ENCODE measurements around the gene FOXP4.

The FOXP4 gene

GRCh38 chr6:41545247-41545702 is 906 bp upstream of the FOXP4 start:
- H3F3A ChIP-seq (ENCODE audit: insufficient read depth, low read length): no peaks in the 10 kb centered on the region
- H3K4me3 ChIP-seq (ENCODE audit: low read depth, low read length, poor library complexity, severe bottlenecking): peak overlapping the region; percentile 69
- no peaks in the 10 kb centered on the region; the same call in 1 of the 2 replicates for H3K27me3 ChIP-seq (ENCODE audit: insufficient read depth, low read length)
- H4K20me1 ChIP-seq (ENCODE audit: insufficient read depth, low read length): no peaks in the 10 kb centered on the region
- H3K9ac ChIP-seq (ENCODE audit: low read length): peak overlapping the region; percentile 82
- no peaks in the 10 kb centered on the region for H3K79me2 ChIP-seq (ENCODE audit: insufficient read depth, low read length)
- peaks cover 26% of the 10 kb centered on the region for H3K4me1 ChIP-seq (ENCODE audit: insufficient read depth, low read length, severe bottlenecking)
- H3K9me2 ChIP-seq (ENCODE audit: low read depth, low read length): no peaks in the 10 kb centered on the region
- H3K4me2 ChIP-seq (ENCODE audit: low read length): peak overlapping the region; percentile 96
- no peak for TF ChIP-seq EZH2 (IDR thresholded peaks at IDR 0.05; ENCODE audit: borderline replicate concordance, low read length)
- TF ChIP-seq, protein P1, sequence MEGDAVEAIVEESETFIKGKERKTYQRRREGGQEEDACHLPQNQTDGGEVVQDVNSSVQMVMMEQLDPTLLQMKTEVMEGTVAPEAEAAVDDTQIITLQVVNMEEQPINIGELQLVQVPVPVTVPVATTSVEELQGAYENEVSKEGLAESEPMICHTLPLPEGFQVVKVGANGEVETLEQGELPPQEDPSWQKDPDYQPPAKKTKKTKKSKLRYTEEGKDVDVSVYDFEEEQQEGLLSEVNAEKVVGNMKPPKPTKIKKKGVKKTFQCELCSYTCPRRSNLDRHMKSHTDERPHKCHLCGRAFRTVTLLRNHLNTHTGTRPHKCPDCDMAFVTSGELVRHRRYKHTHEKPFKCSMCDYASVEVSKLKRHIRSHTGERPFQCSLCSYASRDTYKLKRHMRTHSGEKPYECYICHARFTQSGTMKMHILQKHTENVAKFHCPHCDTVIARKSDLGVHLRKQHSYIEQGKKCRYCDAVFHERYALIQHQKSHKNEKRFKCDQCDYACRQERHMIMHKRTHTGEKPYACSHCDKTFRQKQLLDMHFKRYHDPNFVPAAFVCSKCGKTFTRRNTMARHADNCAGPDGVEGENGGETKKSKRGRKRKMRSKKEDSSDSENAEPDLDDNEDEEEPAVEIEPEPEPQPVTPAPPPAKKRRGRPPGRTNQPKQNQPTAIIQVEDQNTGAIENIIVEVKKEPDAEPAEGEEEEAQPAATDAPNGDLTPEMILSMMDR (IDR thresholded peaks at IDR 0.05; ENCODE audit: low read length): no peak
- H3K9me3 ChIP-seq (ENCODE audit: low read length): no peaks in the 10 kb centered on the region
- no peaks in the 10 kb centered on the region; the same call in 1 of the 2 replicates for H3K36me3 ChIP-seq (ENCODE audit: insufficient read depth, low read length)
- H3K27ac ChIP-seq (ENCODE audit: low read depth, low read length, poor library complexity, severe bottlenecking): no peak overlapping the region
- H2AFZ ChIP-seq (ENCODE audit: low read length): peak overlapping the region; percentile 99

- peak overlapping the region; percentile 62; the same call in 1 of the 2 replicates for H3K9ac ChIP-seq (ENCODE audit: low read length)
- H3K4me1 ChIP-seq (ENCODE audit: insufficient read depth, low read length, severe bottlenecking): peaks cover 26% of the 10 kb centered on the region
- H4K20me1 ChIP-seq (ENCODE audit: insufficient read depth, low read length): no peaks in the 10 kb centered on the region
- H3K36me3 ChIP-seq (ENCODE audit: insufficient read depth, low read length): no peaks in the 10 kb centered on the region; the same call in 1 of the 2 replicates
- no peaks in the 10 kb centered on the region for H3K9me3 ChIP-seq (ENCODE audit: low read length)
- no peaks in the 10 kb centered on the region for H3K79me2 ChIP-seq (ENCODE audit: insufficient read depth, low read length)
- TF ChIP-seq, protein P1 (IDR thresholded peaks at IDR 0.05; ENCODE audit: low read length): no peak
- no peak for TF ChIP-seq EZH2 (IDR thresholded peaks at IDR 0.05; ENCODE audit: borderline replicate concordance, low read length)
- no peaks in the 10 kb centered on the region for H3F3A ChIP-seq (ENCODE audit: insufficient read depth, low read length)
- H3K4me3 ChIP-seq (ENCODE audit: low read depth, low read length, poor library complexity, severe bottlenecking): peak overlapping the region; percentile 73
- no peak overlapping the region for H2AFZ ChIP-seq (ENCODE audit: low read length)
- no peaks in the 10 kb centered on the region for H3K9me2 ChIP-seq (ENCODE audit: low read depth, low read length)
- no peaks in the 10 kb centered on the region; the same call in 1 of the 2 replicates for H3K27me3 ChIP-seq (ENCODE audit: insufficient read depth, low read length)
- H3K4me2 ChIP-seq (ENCODE audit: low read length): peak overlapping the region; percentile 97
- no peak overlapping the region for H3K27ac ChIP-seq (ENCODE audit: low read depth, low read length, poor library complexity, severe bottlenecking)
These were observed 289 bp downstream of the FOXP4 start for GRCh38 chr6:41546475-41546865.

DNA sequence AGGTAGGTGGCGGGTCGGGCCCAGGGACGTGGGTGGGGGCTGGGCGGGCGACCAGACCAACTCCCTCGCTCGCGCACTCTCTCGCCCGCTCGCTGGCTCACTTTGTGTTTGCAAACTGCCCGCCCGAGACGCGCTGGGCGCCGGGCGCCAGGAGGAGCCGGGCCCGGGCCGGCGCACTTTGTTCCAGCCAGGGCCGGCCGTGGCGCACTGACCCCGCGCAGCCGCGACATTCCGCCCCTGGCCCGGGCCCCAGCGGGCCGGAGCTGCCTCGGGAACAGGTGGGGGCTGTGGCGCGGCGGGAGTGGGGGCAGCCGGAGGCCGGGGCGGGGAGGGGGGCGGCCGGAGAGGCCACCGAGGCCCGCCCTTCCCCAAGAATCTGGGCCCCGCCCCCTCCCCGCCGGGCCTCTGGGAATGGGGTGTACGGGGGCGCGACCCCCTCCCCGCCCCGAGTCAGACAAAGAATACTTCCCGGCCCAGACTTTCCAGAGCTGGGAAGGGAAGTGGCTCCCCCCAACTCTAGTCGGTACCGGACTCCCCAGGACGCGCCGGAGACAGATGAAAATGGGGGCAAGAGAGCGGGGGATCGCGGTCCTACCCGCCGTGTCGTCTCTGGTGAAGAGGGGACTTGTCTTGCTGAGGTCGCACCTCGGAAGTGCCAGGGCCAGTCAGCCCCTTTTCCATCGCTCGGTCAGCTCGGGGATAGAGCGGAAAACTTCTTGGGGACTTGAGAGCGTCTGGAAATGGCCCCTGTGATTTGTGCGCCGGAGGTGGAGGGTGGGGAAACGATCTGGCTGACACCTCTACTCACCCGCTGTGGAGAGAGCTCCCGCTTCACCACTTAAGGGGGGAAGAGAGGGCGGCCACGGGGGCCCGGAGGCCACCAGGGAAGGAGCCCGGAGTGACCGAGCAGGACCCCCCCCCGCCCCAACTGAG is 951 bp downstream of the FOXP4 start:
- Histone ChIP-seq H3K9me3 (ENCODE audit: low read length) (no peaks in the 10 kb centered on the region), H3K79me2 (ENCODE audit: insufficient read depth, low read length) (no peaks in the 10 kb centered on the region), H3K36me3 (ENCODE audit: insufficient read depth, low read length) (no peaks in the 10 kb centered on the region; the same call in 1 of the 2 replicates), H3K27me3 (ENCODE audit: insufficient read depth, low read length) (no peaks in the 10 kb centered on the region; the same call in 1 of the 2 replicates), H3F3A (ENCODE audit: insufficient read depth, low read length) (no peaks in the 10 kb centered on the region), H3K27ac (ENCODE audit: low read depth, low read length, poor library complexity, severe bottlenecking) (no peak overlapping the region), H2AFZ (ENCODE audit: low read length) (no peak overlapping the region), H3K9me2 (ENCODE audit: low read depth, low read length) (no peaks in the 10 kb centered on the region), H4K20me1 (ENCODE audit: insufficient read depth, low read length) (no peaks in the 10 kb centered on the region), H3K9ac (ENCODE audit: low read length) (peak overlapping the region; percentile 62), H3K4me1 (ENCODE audit: insufficient read depth, low read length, severe bottlenecking) (peaks cover 26% of the 10 kb centered on the region), H3K4me3 (ENCODE audit: low read depth, low read length, poor library complexity, severe bottlenecking) (peak overlapping the region; percentile 73), H3K4me2 (ENCODE audit: low read length) (peak overlapping the region; percentile 97)
- TF ChIP-seq EZH2 (IDR thresholded peaks at IDR 0.05; ENCODE audit: borderline replicate concordance, low read length): no peak
- TF ChIP-seq, protein P1 (IDR thresholded peaks at IDR 0.05; ENCODE audit: low read length): no peak

Measured in OCI-LY1 (cell line).